ENCODE results near the gene DUS3L. TPM values are rescaled to one million over a fixed set of nuclear protein-coding genes. Genes with fewer than 3 reads are reported as not detected.
"Not testable (repeated sequence)": the region's sequence is repeated elsewhere in the genome, so short reads cannot be mapped to it uniquely, and the experiment has no call there.

DUS3L gene
- total RNA-seq, 1 donor from 2014 or later: 26.8 TPM

- H3K27ac ChIP-seq: no peak overlapping the region
- H3K36me3 ChIP-seq: no peaks in the 10 kb centered on the region
- no peak for ATAC-seq
- H3K4me3 ChIP-seq: no peak overlapping the region
- intact Hi-C loops (cut with DNase I): no loop called here
- H3K27me3 ChIP-seq: no peaks in the 10 kb centered on the region
- H3K4me1 ChIP-seq: no peaks in the 10 kb centered on the region
- DNase-seq: no peak
- no peaks in the 10 kb centered on the region for H3K9me3 ChIP-seq
- TF ChIP-seq CTCF (IDR thresholded peaks at IDR 0.05): no peak
Measured at GRCh38 chr19:5762608-5763217, 28.2 kb downstream of the DUS3L start.

DNA sequence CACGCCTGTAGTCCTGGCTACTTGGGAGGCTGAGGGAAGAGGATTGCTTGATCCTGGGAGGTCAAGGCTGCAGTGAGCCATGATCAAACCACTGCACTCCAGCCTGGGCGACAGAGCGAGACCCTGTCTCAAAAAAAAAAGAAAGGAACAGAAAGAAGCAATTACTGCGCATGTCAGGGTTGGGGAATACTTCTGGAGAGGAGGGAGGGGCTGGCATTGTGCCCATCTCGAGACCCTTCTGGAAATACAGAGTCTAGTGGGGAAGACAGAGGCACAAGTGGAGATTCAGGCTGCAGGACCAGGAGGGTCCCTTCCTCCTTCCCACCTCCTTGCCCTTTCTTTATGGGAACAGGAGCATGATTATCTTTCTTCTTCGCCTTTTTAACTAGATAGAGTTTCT lies 37.2 kb downstream of the DUS3L start:
- Histone ChIP-seq H3K36me3 (no peaks in the 10 kb centered on the region), H3K4me1 (no peaks in the 10 kb centered on the region), H3K27me3 (no peaks in the 10 kb centered on the region), H3K9me3 (no peaks in the 10 kb centered on the region), H3K4me3 (no peak overlapping the region), H3K27ac (no peak overlapping the region)
- no peak for DNase-seq
- no peak for ATAC-seq
- TF ChIP-seq CTCF (IDR thresholded peaks at IDR 0.05): no peak
- intact Hi-C loops (cut with DNase I): no loop called here

DNA sequence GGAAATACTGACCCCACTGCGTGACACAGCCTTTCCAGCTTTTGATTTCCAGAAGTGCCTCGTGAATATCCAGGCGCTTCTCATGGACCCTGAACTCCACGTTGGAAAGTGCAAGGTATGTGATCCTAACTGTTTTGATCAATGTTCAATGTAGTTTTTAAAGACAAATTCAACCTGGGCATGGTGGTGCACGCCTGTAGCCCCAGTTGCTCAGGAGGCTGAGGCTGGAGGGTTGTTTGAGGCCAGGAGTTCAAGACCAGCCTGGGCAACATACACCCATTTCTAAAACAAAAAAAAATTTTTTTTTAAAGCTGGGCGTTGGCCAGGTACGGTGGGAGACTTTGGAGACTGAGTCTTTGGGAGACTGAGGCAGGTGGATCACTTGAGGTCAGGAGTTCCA lies 39.3 kb downstream of the DUS3L start:
- ATAC-seq: no peak

DNA sequence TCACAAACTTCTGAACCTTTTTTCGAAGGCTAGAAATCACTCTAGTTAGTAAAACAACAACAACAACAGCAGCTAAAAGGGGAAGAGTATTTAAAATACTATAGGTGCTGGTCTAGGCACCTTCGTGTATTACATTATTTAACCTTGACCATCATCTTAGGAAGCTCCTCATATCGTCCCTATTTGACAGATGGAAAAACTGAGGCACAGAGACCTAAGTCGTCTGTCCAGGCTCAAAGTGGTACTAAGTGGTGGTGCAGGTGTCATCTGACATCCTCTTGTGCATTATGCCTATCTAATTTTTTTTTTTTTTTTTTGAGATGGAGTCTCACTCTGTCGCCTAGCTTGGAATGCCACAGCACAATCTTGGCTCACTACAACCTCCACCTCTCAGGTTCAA lies 41.5 kb downstream of the DUS3L start:
- Histone ChIP-seq H3K9me3 (no peaks in the 10 kb centered on the region), H3K27ac (no peak overlapping the region), H3K4me3 (no peak overlapping the region), H3K36me3 (no peaks in the 10 kb centered on the region), H3K4me1 (no peaks in the 10 kb centered on the region), H3K27me3 (no peaks in the 10 kb centered on the region)
- ATAC-seq (no peak), DNase-seq (no peak)
- no peak for TF ChIP-seq CTCF (IDR thresholded peaks at IDR 0.05)
- intact Hi-C loops (cut with DNase I): no loop called here

More for the DNA sequence above, 39.3 kb downstream of the DUS3L start:
- H3K9me3 ChIP-seq: no peaks in the 10 kb centered on the region
- H3K4me3 ChIP-seq: no peak overlapping the region
- H3K27ac ChIP-seq: no peak overlapping the region
- H3K4me1 ChIP-seq: no peaks in the 10 kb centered on the region
- H3K27me3 ChIP-seq: no peaks in the 10 kb centered on the region
- intact Hi-C loops (cut with DNase I): no loop called here
- H3K36me3 ChIP-seq: no peaks in the 10 kb centered on the region
- no peak for TF ChIP-seq CTCF (IDR thresholded peaks at IDR 0.05)
- DNase-seq: no peak

- H3K27ac ChIP-seq; intact Hi-C loops (cut with DNase I); ATAC-seq; H3K27me3 ChIP-seq; H3K9me3 ChIP-seq; H3K36me3 ChIP-seq; H3K4me1 ChIP-seq; DNase-seq; H3K4me3 ChIP-seq: not testable (repeated sequence)
Measured at GRCh38 chr19:5748920-5749319, 42.0 kb downstream of the DUS3L start.

DNA sequence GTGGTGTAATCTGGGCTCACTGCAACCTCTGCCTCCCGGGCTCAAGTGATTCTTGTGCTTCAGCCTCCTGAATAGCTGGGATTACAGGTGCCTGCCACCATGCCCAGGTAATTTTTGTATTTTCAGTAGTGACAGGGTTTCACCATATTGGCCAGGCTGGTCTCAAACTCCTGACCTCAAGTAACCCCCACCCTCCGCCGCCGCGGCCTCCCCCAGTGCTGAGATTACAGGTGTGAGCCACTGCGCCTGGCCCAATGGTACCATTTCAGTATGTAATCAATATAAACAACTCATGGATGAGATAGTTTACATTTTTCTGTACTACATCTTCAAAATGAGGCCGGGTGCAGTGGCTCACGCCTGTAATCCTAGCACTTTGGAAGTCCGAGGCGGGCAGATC lies 46.0 kb downstream of the DUS3L start:
- H3K4me3 ChIP-seq; ATAC-seq; H3K4me1 ChIP-seq; H3K27ac ChIP-seq; H3K36me3 ChIP-seq; DNase-seq; H3K27me3 ChIP-seq; intact Hi-C loops (cut with DNase I); H3K9me3 ChIP-seq: not testable (repeated sequence)

GRCh38 chr19:5743630-5744029 lies 47.3 kb downstream of the DUS3L start:
- DNase-seq: no peak

More at GRCh38 chr19:5743630-5744029, 47.3 kb downstream of the DUS3L start:
- no peak for ATAC-seq
- no peaks in the 10 kb centered on the region for H3K4me1 ChIP-seq
- intact Hi-C loops (cut with DNase I): no loop called here
- H3K36me3 ChIP-seq: no peaks in the 10 kb centered on the region
- no peaks in the 10 kb centered on the region for H3K9me3 ChIP-seq
- no peaks in the 10 kb centered on the region for H3K27me3 ChIP-seq
- no peak overlapping the region for H3K27ac ChIP-seq
- no peak for TF ChIP-seq CTCF (IDR thresholded peaks at IDR 0.05)
- H3K4me3 ChIP-seq: no peak overlapping the region

All from upper lobe of right lung (tissue), 1 donor.